Measurements from ENCODE around the gene DIS3.
"Not testable (repeated sequence)": the region's sequence is repeated elsewhere in the genome, so short reads cannot be mapped to it uniquely, and the experiment has no call there.

The DIS3 gene

GRCh38 chr13:72792640-72793039 lies 10.9 kb upstream of the DIS3 start:
- Histone ChIP-seq H3K27ac (ENCODE audit: low read depth, low read length, severe bottlenecking) (no peak overlapping the region), H3K4me1 (ENCODE audit: control insufficient read depth, insufficient read depth, low read length, poor library complexity, severe bottlenecking) (no peaks in the 10 kb centered on the region), H3K4me3 (ENCODE audit: extremely low read depth, insufficient read depth, low read length, poor library complexity, severe bottlenecking) (no peak overlapping the region), H3K36me3 (ENCODE audit: control insufficient read depth, insufficient read depth, low read length) (peaks cover 40% of the 10 kb centered on the region), H3K9me3 (ENCODE audit: control insufficient read depth, low read length) (no peaks in the 10 kb centered on the region)
- no CpG with 5 or more reads among the region's 2 CpGs for WGBS, 2 experiments (ENCODE audit: insufficient coverage in 2 of 2)

- no peaks in the 10 kb centered on the region for H3K4me1 ChIP-seq (ENCODE audit: control insufficient read depth, insufficient read depth, low read length, poor library complexity, severe bottlenecking)
- H3K9me3 ChIP-seq (ENCODE audit: control insufficient read depth, low read length) = no peaks in the 10 kb centered on the region
- peaks cover 39% of the 10 kb centered on the region for H3K36me3 ChIP-seq (ENCODE audit: control insufficient read depth, insufficient read depth, low read length)
- no peak overlapping the region for H3K27ac ChIP-seq (ENCODE audit: low read depth, low read length, severe bottlenecking)
- no peak overlapping the region for H3K4me3 ChIP-seq (ENCODE audit: extremely low read depth, insufficient read depth, low read length, poor library complexity, severe bottlenecking)
- WGBS, 2 experiments (ENCODE audit: insufficient coverage in 2 of 2) = no CpG with 5 or more reads among the region's 1 CpG
Measured at GRCh38 chr13:72788831-72789230, 7.1 kb upstream of the DIS3 start.

- peaks cover 24% of the 10 kb centered on the region for H3K36me3 ChIP-seq (ENCODE audit: control insufficient read depth, insufficient read depth, low read length)
- not testable (repeated sequence) for H3K4me3 ChIP-seq (ENCODE audit: extremely low read depth, insufficient read depth, low read length, poor library complexity, severe bottlenecking); H3K27ac ChIP-seq (ENCODE audit: low read depth, low read length, severe bottlenecking); H3K4me1 ChIP-seq (ENCODE audit: control insufficient read depth, insufficient read depth, low read length, poor library complexity, severe bottlenecking); H3K9me3 ChIP-seq (ENCODE audit: control insufficient read depth, low read length)
- 100% methylated on average over 1 of the region's 4 CpGs; no CpG with 5 or more reads in 1 of the 2 experiments for WGBS, 2 experiments (ENCODE audit: insufficient coverage in 2 of 2)
Measured at GRCh38 chr13:72784679-72785078, 3.0 kb upstream of the DIS3 start.

- WGBS, 2 experiments (ENCODE audit: insufficient coverage in 2 of 2) = 31% methylated on average over 2 of the region's 7 CpGs; no CpG with 5 or more reads in 1 of the 2 experiments
- Histone ChIP-seq H3K4me3 (ENCODE audit: extremely low read depth, insufficient read depth, low read length, poor library complexity, severe bottlenecking) (peak overlapping the region; percentile 96), H3K27ac (ENCODE audit: low read depth, low read length, severe bottlenecking) (peak overlapping the region; percentile 86), H3K4me1 (ENCODE audit: control insufficient read depth, insufficient read depth, low read length, poor library complexity, severe bottlenecking) (peaks cover 10% of the 10 kb centered on the region), H3K36me3 (ENCODE audit: control insufficient read depth, insufficient read depth, low read length) (peaks cover 36% of the 10 kb centered on the region), H3K9me3 (ENCODE audit: control insufficient read depth, low read length) (no peaks in the 10 kb centered on the region)
Measured at GRCh38 chr13:72782717-72783116, 1.0 kb upstream of the DIS3 start.

GRCh38 chr13:72774019-72774418 lies 7.7 kb downstream of the DIS3 start:
- H3K9me3 ChIP-seq (ENCODE audit: control insufficient read depth, low read length) = no peaks in the 10 kb centered on the region
- H3K4me3 ChIP-seq (ENCODE audit: extremely low read depth, insufficient read depth, low read length, poor library complexity, severe bottlenecking) = no peak overlapping the region
- no peak overlapping the region for H3K27ac ChIP-seq (ENCODE audit: low read depth, low read length, severe bottlenecking)
- H3K36me3 ChIP-seq (ENCODE audit: control insufficient read depth, insufficient read depth, low read length) = peaks cover 72% of the 10 kb centered on the region
- peaks cover 2% of the 10 kb centered on the region for H3K4me1 ChIP-seq (ENCODE audit: control insufficient read depth, insufficient read depth, low read length, poor library complexity, severe bottlenecking)
- WGBS, 2 experiments (ENCODE audit: insufficient coverage in 2 of 2) = no CpG with 5 or more reads among the region's 2 CpGs

- peaks cover 79% of the 10 kb centered on the region for H3K36me3 ChIP-seq (ENCODE audit: control insufficient read depth, insufficient read depth, low read length)
- 60% methylated on average over 1 of the region's 2 CpGs; no CpG with 5 or more reads in 1 of the 2 experiments for WGBS, 2 experiments (ENCODE audit: insufficient coverage in 2 of 2)
- H3K4me1 ChIP-seq (ENCODE audit: control insufficient read depth, insufficient read depth, low read length, poor library complexity, severe bottlenecking) = no peaks in the 10 kb centered on the region
Measured at GRCh38 chr13:72763411-72763810, 18.3 kb downstream of the DIS3 start.

GRCh38 chr13:72760189-72760588 lies 21.5 kb downstream of the DIS3 start:
- WGBS, 2 experiments (ENCODE audit: insufficient coverage in 2 of 2) = 80% methylated on average over 1 of the region's 3 CpGs; no CpG with 5 or more reads in 1 of the 2 experiments
- Histone ChIP-seq H3K9me3 (ENCODE audit: control insufficient read depth, low read length) (no peaks in the 10 kb centered on the region), H3K36me3 (ENCODE audit: control insufficient read depth, insufficient read depth, low read length) (peaks cover 81% of the 10 kb centered on the region), H3K4me1 (ENCODE audit: control insufficient read depth, insufficient read depth, low read length, poor library complexity, severe bottlenecking) (no peaks in the 10 kb centered on the region), H3K4me3 (ENCODE audit: extremely low read depth, insufficient read depth, low read length, poor library complexity, severe bottlenecking) (no peak overlapping the region), H3K27ac (ENCODE audit: low read depth, low read length, severe bottlenecking) (no peak overlapping the region)

More at GRCh38 chr13:72763411-72763810, 18.3 kb downstream of the DIS3 start:
- Histone ChIP-seq H3K4me3 (ENCODE audit: extremely low read depth, insufficient read depth, low read length, poor library complexity, severe bottlenecking) (no peak overlapping the region), H3K9me3 (ENCODE audit: control insufficient read depth, low read length) (no peaks in the 10 kb centered on the region), H3K27ac (ENCODE audit: low read depth, low read length, severe bottlenecking) (no peak overlapping the region)

- WGBS, 2 experiments (ENCODE audit: insufficient coverage in 2 of 2) = 100% methylated on average over 2 of the region's 4 CpGs
Measured at GRCh38 chr13:72757792-72758535, 23.7 kb downstream of the DIS3 start.

GRCh38 chr13:72754111-72754510 lies 27.6 kb downstream of the DIS3 start:
- Histone ChIP-seq H3K36me3 (ENCODE audit: control insufficient read depth, insufficient read depth, low read length) (peaks cover 91% of the 10 kb centered on the region), H3K4me3 (ENCODE audit: extremely low read depth, insufficient read depth, low read length, poor library complexity, severe bottlenecking) (no peak overlapping the region), H3K27ac (ENCODE audit: low read depth, low read length, severe bottlenecking) (no peak overlapping the region), H3K4me1 (ENCODE audit: control insufficient read depth, insufficient read depth, low read length, poor library complexity, severe bottlenecking) (no peaks in the 10 kb centered on the region), H3K9me3 (ENCODE audit: control insufficient read depth, low read length) (no peaks in the 10 kb centered on the region)
- 89 to 96% methylated on average over 3 to 4 of the region's 6 CpGs for WGBS, 2 experiments (ENCODE audit: insufficient coverage in 2 of 2)

More at GRCh38 chr13:72757792-72758535, 23.7 kb downstream of the DIS3 start:
- Histone ChIP-seq H3K4me1 (ENCODE audit: control insufficient read depth, insufficient read depth, low read length, poor library complexity, severe bottlenecking) (no peaks in the 10 kb centered on the region), H3K4me3 (ENCODE audit: extremely low read depth, insufficient read depth, low read length, poor library complexity, severe bottlenecking) (no peak overlapping the region), H3K9me3 (ENCODE audit: control insufficient read depth, low read length) (no peaks in the 10 kb centered on the region), H3K36me3 (ENCODE audit: control insufficient read depth, insufficient read depth, low read length) (peaks cover 90% of the 10 kb centered on the region), H3K27ac (ENCODE audit: low read depth, low read length, severe bottlenecking) (no peak overlapping the region)

GRCh38 chr13:72751220-72751619 lies 30.5 kb downstream of the DIS3 start:
- H3K27ac ChIP-seq (ENCODE audit: low read depth, low read length, severe bottlenecking) = no peak overlapping the region
- no peaks in the 10 kb centered on the region for H3K9me3 ChIP-seq (ENCODE audit: control insufficient read depth, low read length)
- H3K4me3 ChIP-seq (ENCODE audit: extremely low read depth, insufficient read depth, low read length, poor library complexity, severe bottlenecking) = no peak overlapping the region
- no peaks in the 10 kb centered on the region for H3K4me1 ChIP-seq (ENCODE audit: control insufficient read depth, insufficient read depth, low read length, poor library complexity, severe bottlenecking)
- peaks cover 86% of the 10 kb centered on the region for H3K36me3 ChIP-seq (ENCODE audit: control insufficient read depth, insufficient read depth, low read length)

- 100% methylated on average over 1 of the region's 1 CpG; no CpG with 5 or more reads in 1 of the 2 experiments for WGBS, 2 experiments (ENCODE audit: insufficient coverage in 2 of 2)
- no peak overlapping the region for H3K27ac ChIP-seq (ENCODE audit: low read depth, low read length, severe bottlenecking)
- no peaks in the 10 kb centered on the region for H3K9me3 ChIP-seq (ENCODE audit: control insufficient read depth, low read length)
- no peaks in the 10 kb centered on the region for H3K4me1 ChIP-seq (ENCODE audit: control insufficient read depth, insufficient read depth, low read length, poor library complexity, severe bottlenecking)
- H3K4me3 ChIP-seq (ENCODE audit: extremely low read depth, insufficient read depth, low read length, poor library complexity, severe bottlenecking) = no peak overlapping the region
- H3K36me3 ChIP-seq (ENCODE audit: control insufficient read depth, insufficient read depth, low read length) = peaks cover 59% of the 10 kb centered on the region
Measured at GRCh38 chr13:72745260-72745659, 36.4 kb downstream of the DIS3 start.
